ENCODE results near the gene NCAPH2.

NCAPH2 gene

GRCh38 chr22:50485221-50486131, 22.5 kb upstream of the NCAPH2 start:
- no peak for TF ChIP-seq CTCF (IDR thresholded peaks at IDR 0.05; ENCODE audit: low read depth, low read length, missing control alignments)
- no peak for DNase-seq (ENCODE audit: low read depth)
- H3K4me3 ChIP-seq (ENCODE audit: low read depth, low read length) = no peak overlapping the region

GRCh38 chr22:50486561-50487289, 21.3 kb upstream of the NCAPH2 start, which contains the start of gene MIOX:
MIOX (plus strand) TSS chr22:50486859; CDS start chr22:50486898, 39 bp downstream.
- no peak for DNase-seq (ENCODE audit: low read depth)
- H3K4me3 ChIP-seq (ENCODE audit: low read depth, low read length) = no peak within 1 kb of the TSS
- no peak for TF ChIP-seq CTCF (IDR thresholded peaks at IDR 0.05; ENCODE audit: low read depth, low read length, missing control alignments)

- H3K4me3 ChIP-seq (ENCODE audit: low read depth, low read length) = no peak overlapping the region
- no peak for TF ChIP-seq CTCF (IDR thresholded peaks at IDR 0.05; ENCODE audit: low read depth, low read length, missing control alignments)
- DNase-seq (ENCODE audit: low read depth) = no peak
Observed at GRCh38 chr22:50487290-50488005, 20.6 kb upstream of the NCAPH2 start.

GRCh38 chr22:50488006-50488677, 19.9 kb upstream of the NCAPH2 start:
- DNase-seq (ENCODE audit: low read depth) = no peak
- H3K4me3 ChIP-seq (ENCODE audit: low read depth, low read length) = no peak overlapping the region
- TF ChIP-seq CTCF (IDR thresholded peaks at IDR 0.05; ENCODE audit: low read depth, low read length, missing control alignments) = no peak

GRCh38 chr22:50488886-50489285, 19.1 kb upstream of the NCAPH2 start:
- no peak for TF ChIP-seq CTCF (IDR thresholded peaks at IDR 0.05; ENCODE audit: low read depth, low read length, missing control alignments)
- no peak overlapping the region for H3K4me3 ChIP-seq (ENCODE audit: low read depth, low read length)
- no peak for DNase-seq (ENCODE audit: low read depth)
